ENCODE measurements around the gene RNPC3.

The RNPC3 gene, protein sequence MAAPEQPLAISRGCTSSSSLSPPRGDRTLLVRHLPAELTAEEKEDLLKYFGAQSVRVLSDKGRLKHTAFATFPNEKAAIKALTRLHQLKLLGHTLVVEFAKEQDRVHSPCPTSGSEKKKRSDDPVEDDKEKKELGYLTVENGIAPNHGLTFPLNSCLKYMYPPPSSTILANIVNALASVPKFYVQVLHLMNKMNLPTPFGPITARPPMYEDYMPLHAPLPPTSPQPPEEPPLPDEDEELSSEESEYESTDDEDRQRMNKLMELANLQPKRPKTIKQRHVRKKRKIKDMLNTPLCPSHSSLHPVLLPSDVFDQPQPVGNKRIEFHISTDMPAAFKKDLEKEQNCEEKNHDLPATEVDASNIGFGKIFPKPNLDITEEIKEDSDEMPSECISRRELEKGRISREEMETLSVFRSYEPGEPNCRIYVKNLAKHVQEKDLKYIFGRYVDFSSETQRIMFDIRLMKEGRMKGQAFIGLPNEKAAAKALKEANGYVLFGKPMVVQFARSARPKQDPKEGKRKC

DNA sequence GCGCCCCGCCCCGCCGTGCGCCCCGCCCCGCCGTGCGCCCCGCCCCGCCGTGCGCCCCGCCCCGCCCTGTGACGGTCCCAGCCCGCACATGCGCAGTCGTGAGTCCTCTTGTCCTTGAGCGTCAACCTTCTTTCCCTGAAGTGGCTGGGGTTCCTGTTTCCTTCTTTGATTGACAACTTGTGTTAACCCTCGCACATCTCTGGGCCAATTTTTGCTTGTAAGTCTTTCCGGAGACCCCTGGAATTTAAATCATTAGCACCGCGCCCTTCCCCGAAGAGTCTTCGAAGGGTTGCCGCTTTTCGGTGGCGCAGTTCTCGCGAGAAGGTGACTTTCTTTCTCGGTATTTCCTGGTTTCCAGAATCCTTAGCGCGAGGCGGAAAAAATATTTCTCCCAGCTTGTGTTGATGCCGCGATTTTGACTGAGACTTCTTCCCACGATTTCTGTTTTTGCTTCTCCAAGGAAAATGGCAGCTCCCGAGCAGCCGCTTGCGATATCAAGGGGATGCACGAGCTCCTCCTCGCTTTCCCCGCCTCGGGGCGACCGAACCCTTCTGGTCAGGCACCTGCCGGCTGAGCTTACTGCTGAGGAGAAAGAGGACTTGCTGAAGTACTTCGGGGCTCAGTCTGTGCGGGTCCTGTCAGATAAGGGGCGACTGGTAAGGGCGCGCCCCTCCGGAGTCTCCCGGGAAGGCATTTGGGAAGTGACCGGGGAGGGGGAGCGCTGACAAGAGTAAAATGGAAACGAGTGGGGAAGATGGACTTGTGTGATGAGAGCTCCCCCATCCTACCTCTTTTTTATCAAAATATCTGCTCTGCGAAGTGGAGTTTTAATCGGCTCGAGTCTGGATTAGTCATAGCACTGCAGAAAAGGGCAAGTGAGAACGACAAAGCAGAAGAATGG, at the start of gene RNPC3:
TSS of gene RNPC3 (plus strand) at position 93 of the 901 bp plus-strand sequence. CDS start at position 465, 372 bp downstream.
- in situ Hi-C loops (cut with MboI; ENCODE audit: low sequenced_read_pairs): no loop called here

DNA sequence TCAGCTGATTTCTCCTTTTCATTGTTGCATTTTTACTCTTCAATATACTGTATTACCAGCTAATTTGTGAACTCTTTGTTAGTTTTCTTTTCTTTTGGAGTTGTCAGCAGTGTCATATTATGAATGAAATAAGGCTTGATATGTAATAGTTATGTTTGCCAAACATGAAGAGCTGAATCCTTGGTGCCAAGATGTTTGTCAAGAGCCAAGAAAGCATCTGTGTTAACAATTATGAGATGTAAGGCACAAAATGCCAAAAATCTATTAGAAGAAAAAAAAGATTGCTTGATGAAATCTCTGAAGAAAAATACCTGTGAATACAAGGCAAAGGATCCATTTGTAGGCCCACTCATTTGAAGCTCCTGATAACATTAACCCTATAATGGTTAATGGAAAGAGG, 48.4 kb upstream of the RNPC3 start:
- in situ Hi-C loops (cut with MboI; ENCODE audit: low sequenced_read_pairs): no loop called here

DNA sequence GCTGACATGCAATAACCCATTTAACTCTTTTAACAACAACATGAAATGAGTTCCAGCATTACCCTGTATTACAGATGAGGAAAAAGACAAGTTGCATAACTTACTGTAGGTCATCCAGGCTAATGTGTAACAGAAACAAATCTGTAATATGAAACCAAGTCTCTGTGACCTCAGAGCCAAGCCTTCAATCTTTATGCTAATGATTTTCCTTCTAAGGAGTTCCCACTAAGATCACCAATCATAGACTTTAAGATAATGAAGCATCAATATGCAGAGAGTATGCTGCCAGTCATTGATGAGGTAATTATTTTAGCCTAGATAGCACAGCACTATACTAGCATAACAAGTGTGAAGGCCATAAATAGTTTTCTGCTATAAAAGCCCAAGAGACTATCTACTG, 35.6 kb upstream of the RNPC3 start:
- in situ Hi-C loops (cut with MboI; ENCODE audit: low sequenced_read_pairs): no loop called here

DNA sequence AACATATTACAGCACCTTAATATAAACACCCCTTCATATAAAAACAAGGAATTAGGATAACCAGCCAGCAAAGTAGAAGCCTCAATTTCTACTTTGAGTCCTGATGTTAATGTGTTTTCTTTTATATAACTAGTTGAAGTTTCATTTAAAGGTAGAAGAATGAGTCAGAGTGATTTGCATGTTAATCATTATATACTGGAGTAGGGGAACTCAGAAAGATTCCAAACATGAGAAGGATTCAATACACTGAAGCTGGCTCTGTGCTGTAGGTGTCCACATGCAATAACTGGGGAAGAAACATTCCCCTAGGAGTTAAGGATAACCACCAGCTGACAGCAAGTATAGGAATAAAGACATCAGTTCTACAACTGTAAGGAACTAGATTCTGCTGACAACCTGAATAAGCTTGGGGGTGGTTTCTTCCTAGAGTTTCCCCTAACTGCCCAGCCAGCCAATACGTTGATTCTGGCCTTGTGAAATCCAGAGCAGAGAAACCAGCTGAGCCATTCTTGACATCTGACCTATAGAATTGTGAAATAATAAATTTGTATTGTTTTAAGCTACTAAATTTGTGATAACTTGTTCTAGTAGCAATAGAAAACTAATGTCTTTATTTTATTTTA, 33.4 kb upstream of the RNPC3 start:
- in situ Hi-C loops (cut with MboI; ENCODE audit: low sequenced_read_pairs): no loop called here

DNA sequence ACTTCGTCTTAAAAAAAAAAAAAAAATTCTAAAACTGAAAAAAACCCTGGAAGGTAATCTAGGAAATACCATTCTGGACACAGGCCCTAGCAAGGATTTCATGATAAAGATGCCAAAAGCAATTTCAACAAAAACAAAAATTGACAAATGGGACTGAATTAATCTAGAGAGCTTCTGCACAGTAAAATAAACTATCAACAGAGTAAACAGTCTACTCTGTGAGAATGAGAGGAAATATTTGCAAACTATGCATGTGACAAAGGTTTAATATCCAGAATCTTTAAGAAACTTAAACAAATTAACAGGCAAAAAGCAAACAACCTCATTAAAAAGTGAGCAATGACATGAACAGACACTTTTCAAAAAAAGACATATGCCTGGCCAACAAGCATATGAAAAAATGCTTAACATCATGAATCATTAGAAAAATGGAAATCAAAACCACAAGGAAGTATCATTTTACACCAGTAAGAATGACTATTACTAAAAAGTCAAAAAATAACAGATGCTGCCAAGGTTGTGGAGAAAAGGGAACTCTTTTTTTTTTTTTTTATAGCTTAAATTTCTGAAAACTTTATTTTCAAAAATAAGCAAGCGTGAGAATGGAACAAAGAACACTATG, 29.4 kb upstream of the RNPC3 start:
- in situ Hi-C loops (cut with MboI; ENCODE audit: low sequenced_read_pairs): no loop called here

DNA sequence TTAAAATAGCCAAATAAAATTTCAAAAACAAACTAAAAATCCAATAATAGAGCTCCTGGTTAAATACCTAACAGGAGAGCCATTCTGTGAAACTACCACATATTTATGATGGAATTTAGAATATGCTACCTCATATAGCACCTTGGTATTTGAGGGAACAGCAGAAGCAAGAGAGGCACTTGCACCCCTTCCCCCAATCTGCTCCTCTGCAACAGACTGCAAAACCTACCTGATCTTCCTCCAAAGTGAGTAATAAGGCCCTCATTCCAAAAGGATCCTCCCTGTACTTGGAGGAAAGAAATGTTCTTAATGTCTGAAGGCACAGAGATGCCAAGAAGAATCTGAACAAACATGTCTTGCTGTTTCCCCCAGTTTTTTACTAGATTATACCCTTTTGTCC, 28.1 kb upstream of the RNPC3 start:
- in situ Hi-C loops (cut with MboI; ENCODE audit: low sequenced_read_pairs): no loop called here

DNA sequence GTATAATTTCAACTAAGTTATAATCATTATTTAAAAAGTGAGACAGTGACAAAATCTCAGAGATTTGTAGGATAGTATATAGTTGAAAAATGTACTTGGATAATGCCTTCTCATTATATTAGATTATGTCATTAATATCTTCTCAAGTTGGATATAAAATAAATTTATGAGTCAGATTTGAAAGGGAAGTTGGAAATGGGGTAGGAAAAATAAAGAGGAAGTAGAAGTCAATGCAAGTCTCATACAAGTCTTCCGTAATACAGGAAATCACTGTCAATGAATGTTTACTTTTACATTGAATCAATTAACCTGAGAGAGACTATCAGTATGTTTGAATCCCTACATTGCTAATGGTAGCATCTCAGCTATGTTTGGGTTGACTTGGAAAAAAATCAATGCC, 16.2 kb upstream of the RNPC3 start:
- in situ Hi-C loops (cut with MboI; ENCODE audit: low sequenced_read_pairs): no loop called here

DNA sequence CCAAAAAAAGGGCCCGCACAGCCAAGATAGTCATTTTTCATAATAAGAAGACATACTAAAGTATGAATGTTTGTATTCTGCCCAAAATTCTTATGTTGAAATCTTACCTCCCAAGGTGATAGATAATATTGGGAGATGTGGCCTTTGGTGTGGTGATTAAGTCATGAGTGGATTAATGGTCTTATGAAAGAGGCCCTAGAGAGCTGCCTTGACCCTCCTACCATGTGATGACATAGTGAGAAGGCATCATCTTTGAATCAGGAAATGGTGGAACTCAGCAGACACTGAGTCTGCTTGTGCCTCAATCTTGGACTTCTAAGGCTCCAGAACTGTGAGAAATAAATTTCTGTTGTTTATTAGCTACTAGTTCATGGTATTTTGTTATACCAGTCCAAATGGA, 11.8 kb upstream of the RNPC3 start:
- in situ Hi-C loops (cut with MboI; ENCODE audit: low sequenced_read_pairs): no loop called here

DNA sequence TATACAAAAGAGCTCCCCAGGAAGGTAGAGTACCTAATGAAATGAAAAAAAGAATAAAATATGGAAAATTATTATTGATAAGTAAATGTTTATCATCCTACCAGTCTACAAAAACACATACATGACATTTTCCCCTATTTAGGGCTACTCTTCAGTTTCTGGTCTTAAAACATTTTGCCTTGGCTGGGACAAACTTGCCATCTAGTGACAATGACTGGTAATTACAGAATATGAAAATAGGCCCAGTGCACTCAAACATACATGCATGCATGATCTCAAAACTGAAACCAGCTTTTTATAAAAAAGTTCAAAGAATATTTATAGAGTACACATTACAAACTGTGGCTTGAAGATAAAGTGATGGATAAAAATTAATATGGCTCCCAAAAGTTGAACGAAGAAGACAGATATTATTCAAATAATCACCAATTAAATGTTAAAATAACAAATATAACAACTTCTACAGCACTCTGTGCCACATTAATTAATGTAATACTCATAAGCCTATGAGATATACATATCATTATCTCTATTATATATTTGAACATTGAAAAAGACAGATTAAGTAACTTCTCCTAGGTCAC, 10.5 kb upstream of the RNPC3 start:
- in situ Hi-C loops (cut with MboI; ENCODE audit: low sequenced_read_pairs): no loop called here

DNA sequence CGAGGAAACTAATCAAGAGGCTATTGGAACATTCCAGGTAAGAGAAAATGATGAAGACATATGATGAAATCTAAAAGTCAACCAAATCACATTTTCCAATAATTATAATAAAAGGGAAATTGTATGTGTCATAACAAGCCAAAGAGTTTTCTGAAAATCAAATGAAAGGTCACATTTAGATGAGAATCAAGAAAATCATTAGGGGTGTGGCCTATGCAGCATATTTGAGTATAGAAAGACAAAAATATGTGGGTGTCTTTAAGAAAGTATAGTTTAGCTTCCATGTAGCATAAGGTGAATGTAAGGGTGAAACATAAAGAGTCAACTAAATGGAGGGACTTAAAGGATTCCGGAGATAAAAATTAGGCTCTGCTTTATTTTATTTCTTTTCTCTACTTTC, 9.2 kb upstream of the RNPC3 start:
- in situ Hi-C loops (cut with MboI; ENCODE audit: low sequenced_read_pairs): no loop called here

DNA sequence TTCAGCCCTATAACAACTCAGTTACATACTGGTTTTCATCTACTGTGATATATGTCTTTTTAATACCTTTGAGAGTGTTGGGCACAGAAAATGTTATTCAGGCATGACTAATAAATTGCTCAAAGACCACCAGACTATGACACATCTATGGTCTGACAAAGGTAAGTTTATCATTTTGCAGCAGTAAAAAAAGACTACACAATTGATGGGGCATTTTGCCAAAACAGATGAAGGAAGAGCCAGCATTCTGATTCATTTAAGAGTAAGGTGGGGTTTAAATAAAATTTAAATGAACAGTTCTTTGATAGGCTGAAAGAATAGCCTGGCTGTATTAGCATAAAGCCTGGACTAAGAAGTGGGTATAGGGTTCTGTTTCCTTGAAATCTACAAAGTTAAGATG, 8.8 kb upstream of the RNPC3 start:
- in situ Hi-C loops (cut with MboI; ENCODE audit: low sequenced_read_pairs): no loop called here

DNA sequence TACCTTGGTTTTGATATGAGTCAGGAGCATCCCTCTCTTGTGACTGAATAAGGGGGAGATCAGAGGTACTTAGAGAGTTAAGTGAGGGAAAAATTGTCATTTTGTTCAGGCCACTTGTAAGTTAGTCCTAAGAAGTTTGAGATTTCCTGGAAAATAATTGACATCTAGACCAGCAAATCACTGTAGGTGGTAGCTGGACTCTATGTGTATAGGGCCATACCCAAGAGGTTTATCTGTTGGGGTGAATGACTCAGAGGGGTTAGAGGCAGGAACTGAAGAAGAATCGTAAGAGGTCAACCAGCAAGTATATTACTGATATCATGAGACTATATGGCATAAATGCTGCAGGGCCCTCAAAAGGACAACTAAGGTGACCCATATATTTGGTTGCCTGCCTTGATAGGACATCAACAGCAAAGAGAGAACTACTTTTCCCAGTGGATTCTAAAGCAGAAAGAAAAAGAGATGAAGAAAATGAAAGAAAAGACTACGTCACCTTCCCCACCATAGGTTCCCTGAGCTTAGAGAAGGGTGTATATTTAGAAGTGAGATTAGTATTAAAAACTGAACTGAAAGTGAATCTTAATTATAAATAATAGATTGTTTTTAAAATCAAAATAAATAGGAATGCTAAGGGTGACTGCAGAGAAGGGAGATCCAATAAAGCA, 8.0 kb upstream of the RNPC3 start:
- in situ Hi-C loops (cut with MboI; ENCODE audit: low sequenced_read_pairs): no loop called here

DNA sequence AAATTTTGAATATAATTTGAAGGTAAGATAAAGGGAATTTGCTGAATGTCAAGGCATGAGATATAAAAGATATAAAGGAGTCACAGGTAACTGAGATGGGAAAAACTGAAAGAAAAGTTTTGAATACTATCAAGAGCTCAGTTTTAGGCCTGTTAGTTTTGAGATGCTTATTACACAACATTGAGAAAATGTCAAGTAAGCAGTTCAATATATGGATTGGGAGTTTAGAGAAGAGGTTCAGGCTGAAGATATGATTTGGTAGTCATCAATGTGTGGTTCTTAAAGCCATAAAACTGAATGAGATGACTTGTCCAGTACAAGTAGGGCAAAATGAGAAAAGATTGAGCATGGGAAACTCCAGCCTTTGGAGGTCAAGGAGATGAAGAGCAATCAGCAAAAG, 4.7 kb upstream of the RNPC3 start:
- in situ Hi-C loops (cut with MboI; ENCODE audit: low sequenced_read_pairs): no loop called here

DNA sequence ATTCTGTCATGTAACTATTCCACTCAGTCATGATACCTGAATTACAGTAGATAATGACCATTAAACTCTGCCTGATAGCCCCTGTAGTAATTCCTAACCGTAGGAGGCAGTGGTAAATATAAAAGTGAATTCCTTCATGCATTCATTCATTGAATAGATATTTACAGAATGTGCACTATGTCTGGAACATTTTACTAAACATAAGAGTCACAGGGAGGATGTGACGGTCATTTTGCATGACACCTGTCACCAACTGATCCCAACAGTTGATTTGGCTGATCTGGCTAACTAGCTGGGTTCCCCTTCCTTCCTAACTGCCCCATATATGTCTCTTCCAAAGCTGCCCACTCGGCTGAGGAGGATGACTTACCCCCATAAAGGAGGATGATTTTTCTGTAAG, 2.2 kb upstream of the RNPC3 start:
- in situ Hi-C loops (cut with MboI; ENCODE audit: low sequenced_read_pairs): no loop called here

DNA sequence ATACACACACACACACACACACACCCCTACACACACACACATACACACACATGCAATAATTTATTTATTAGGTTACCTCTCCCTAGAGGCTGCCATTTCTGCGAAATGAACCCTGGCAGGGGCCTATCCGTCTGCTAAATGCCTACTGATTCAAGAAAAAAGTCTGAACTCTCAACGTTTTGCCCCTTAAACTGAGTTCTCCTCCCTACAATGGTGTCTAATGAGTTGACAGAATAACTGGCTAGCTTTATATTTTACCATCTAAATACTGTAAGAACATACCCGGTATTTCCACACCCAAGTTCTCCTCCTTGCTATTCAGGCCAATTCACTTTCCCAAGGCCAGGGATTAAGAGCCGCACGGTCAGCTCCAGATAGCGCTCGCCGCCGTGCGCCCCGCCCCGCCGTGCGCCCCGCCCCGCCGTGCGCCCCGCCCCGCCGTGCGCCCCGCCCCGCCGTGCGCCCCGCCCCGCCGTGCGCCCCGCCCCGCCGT, 339 bp upstream of the RNPC3 start:
- in situ Hi-C loops (cut with MboI; ENCODE audit: low sequenced_read_pairs): no loop called here

DNA sequence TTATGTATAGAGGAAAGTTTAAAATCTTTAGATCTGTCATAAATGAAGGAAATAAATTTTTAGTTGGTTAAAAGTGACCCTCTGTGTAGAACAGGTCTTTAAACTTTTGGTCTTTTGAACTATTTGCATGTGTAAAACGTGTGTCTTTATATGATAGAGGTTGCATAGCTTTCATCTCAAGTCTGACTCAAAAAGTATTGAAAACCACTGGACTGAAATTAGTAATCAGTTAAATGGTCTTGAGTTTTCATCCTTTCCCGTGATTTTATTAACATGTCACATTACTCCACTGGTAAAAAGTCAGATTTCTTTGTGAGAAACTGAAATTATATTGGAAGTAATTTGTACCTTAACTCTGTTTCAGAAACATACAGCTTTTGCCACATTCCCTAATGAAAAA, 1.8 kb downstream of the RNPC3 start:
- in situ Hi-C loops (cut with MboI; ENCODE audit: low sequenced_read_pairs): no loop called here

DNA sequence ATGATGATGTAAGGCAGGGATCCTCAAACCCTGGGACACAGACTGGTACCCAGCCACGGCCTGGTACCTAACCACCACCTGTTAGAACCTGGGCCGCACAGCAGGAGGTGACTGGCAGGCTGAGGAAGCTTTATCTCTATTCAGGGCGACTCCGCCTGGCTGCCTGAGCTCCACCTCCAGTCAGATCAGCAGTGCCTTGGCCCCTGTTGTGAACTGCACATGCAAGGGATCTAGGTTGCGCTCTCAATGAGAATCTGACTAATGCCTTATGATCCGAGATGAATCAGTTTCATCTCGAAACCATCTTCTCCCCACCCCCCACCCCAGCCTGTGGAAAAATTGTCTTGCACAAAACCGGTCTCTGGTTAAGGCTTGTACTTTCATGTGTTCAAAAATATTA, 4.2 kb downstream of the RNPC3 start:
- in situ Hi-C loops (cut with MboI; ENCODE audit: low sequenced_read_pairs): no loop called here

DNA sequence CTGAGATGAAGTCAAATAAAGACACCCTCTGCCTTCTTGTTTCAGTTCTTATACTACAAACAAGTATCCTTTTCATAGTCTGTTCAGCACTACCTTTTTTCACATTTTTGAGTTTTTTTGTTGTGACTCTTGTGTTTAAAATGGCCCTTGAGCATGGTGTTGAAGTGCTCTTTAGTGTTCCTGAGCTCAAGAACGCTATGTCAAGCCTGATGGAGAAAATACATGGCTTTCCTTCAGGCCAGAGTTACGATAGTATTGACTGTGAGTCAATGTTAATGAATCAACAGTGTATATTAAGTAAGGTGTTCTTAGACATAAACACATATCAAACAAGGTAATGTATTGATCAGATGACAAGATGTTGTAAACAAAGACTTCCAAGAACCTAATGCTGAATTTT, 12.7 kb downstream of the RNPC3 start:
- in situ Hi-C loops (cut with MboI; ENCODE audit: low sequenced_read_pairs): no loop called here

DNA sequence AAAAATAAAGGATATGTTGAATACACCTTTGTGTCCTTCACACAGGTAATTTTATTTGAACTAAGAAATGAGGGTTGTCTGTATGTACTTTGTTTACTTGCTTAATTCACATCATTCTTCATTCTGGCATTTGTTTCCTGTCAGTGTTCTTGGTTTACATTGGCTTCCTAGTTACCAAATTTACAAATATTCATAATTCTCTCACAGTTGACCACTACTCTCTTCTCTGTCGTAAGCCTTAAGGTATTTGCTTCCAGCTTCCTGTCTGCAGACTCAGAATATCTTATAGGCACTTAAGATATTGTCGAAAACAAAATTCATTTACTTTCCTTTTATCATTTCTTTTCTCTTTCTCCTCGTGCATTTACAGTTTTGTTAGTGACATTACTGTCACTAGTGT, 15.9 kb downstream of the RNPC3 start:
- in situ Hi-C loops (cut with MboI; ENCODE audit: low sequenced_read_pairs): no loop called here

DNA sequence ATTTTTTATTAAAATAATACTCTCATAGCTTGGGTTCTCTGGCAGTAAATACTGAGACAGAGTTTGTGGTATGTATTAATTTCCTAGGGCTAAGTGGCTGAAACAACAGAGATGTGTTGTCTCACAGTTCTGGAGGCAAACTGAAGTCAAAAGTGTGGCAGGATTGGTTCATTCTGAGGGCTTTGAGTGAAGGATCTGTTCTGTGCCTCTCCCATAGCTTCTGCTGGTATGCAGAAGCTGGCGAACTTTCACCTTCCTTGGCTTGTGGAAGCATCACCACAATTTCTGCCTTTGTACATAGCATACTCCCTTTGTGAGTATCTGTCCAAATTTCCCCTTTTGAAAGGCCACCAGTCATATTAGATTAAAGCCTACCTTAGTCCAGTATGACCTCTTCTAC, 21.0 kb downstream of the RNPC3 start:
- in situ Hi-C loops (cut with MboI; ENCODE audit: low sequenced_read_pairs): no loop called here
